ENCODE measurements around the gene CEP126. TPM values are rescaled to one million over a fixed set of nuclear protein-coding genes. Genes with fewer than 3 reads are reported as not detected.
"Not testable (repeated sequence)": the region's sequence is repeated elsewhere in the genome, so short reads cannot be mapped to it uniquely, and the experiment has no call there.

Gene CEP126
- total RNA-seq, 1 donor from 2014 or later: 2.1 TPM

DNA sequence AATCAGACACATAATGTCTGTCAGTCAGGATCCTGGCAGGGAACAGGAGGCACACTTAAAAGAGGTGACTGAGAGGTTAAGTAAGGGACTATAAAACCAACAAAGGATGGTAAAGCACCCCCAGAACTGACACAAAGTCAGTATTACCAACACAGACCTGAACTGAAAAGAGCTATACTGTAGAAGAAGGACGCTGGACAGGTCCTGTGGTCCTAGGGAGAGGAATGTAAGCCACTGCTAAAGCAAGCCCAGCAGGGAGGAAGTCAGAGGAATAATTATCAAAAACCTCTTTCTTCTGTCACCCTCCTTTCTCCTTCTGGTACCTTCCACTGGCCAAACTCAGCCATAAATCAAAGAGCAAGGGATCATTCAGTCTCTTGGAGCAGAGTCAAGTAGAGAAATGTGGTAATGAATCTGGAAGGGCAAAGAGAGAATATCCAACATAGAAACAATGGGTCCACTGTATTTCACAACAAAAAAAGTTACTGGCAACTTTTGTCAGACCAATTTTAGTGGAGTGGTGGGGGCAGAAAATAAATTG lies 34.9 kb downstream of the CEP126 start:
- no peak overlapping the region for H3K27ac Mint-ChIP-seq
- no peaks in the 10 kb centered on the region for H3K27me3 Mint-ChIP-seq
- peaks cover 1% of the 10 kb centered on the region for H3K4me1 Mint-ChIP-seq (ENCODE audit: low read depth)
- no peaks in the 10 kb centered on the region for H3K36me3 Mint-ChIP-seq (ENCODE audit: insufficient read depth)
- no peaks in the 10 kb centered on the region for H3K9me3 Mint-ChIP-seq (ENCODE audit: low read depth)
- DNase-seq (ENCODE audit: low spot score, unreplicated experiment): no peak
- TF ChIP-seq, protein P1, sequence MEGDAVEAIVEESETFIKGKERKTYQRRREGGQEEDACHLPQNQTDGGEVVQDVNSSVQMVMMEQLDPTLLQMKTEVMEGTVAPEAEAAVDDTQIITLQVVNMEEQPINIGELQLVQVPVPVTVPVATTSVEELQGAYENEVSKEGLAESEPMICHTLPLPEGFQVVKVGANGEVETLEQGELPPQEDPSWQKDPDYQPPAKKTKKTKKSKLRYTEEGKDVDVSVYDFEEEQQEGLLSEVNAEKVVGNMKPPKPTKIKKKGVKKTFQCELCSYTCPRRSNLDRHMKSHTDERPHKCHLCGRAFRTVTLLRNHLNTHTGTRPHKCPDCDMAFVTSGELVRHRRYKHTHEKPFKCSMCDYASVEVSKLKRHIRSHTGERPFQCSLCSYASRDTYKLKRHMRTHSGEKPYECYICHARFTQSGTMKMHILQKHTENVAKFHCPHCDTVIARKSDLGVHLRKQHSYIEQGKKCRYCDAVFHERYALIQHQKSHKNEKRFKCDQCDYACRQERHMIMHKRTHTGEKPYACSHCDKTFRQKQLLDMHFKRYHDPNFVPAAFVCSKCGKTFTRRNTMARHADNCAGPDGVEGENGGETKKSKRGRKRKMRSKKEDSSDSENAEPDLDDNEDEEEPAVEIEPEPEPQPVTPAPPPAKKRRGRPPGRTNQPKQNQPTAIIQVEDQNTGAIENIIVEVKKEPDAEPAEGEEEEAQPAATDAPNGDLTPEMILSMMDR (IDR thresholded peaks at IDR 0.05; ENCODE audit: unreplicated experiment): no peak
- no peak overlapping the region for H3K4me3 Mint-ChIP-seq (ENCODE audit: low read depth)

GRCh38 chr11:101955278-101955677 lies 40.5 kb downstream of the CEP126 start:
- no peaks in the 10 kb centered on the region for H3K4me1 Mint-ChIP-seq (ENCODE audit: low read depth)
- no peaks in the 10 kb centered on the region for H3K27me3 Mint-ChIP-seq
- no peak overlapping the region for H3K4me3 Mint-ChIP-seq (ENCODE audit: low read depth)
- H3K27ac Mint-ChIP-seq: no peak overlapping the region
- H3K9me3 Mint-ChIP-seq (ENCODE audit: low read depth): no peaks in the 10 kb centered on the region
- TF ChIP-seq, protein P1 (IDR thresholded peaks at IDR 0.05; ENCODE audit: unreplicated experiment): no peak
- DNase-seq (ENCODE audit: low spot score, unreplicated experiment): no peak
- no peaks in the 10 kb centered on the region for H3K36me3 Mint-ChIP-seq (ENCODE audit: insufficient read depth)

- Mint-ChIP-seq H3K27ac (no peak overlapping the region), H3K4me1 (ENCODE audit: low read depth) (no peaks in the 10 kb centered on the region)
- DNase-seq (ENCODE audit: low spot score, unreplicated experiment): no peak
These were observed 40.9 kb downstream of the CEP126 start for GRCh38 chr11:101955701-101956100.

DNA sequence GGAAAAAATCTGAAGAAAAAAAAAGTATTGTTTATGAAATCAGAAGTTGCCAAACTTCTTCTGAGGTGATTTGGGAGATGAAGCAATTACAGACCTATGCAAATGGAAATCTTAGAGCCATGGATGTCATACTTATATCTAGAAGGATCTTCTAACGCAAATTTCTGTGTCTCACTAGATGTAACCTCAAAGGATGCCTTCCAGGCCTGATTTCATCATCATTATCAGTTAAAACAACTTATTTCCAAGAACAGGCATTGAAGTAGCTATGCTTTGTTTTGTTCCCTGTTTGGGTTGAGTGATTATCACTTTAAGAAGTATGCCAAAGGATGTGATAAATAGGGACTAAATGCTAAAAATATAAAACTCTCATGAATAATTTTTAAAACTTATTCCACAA lies 45.4 kb downstream of the CEP126 start:
- peaks cover 18% of the 10 kb centered on the region for H3K4me1 Mint-ChIP-seq (ENCODE audit: low read depth)
- DNase-seq (ENCODE audit: low spot score, unreplicated experiment): no peak
- no peaks in the 10 kb centered on the region for H3K36me3 Mint-ChIP-seq (ENCODE audit: insufficient read depth)
- TF ChIP-seq, protein P1 (IDR thresholded peaks at IDR 0.05; ENCODE audit: unreplicated experiment): no peak
- H3K9me3 Mint-ChIP-seq (ENCODE audit: low read depth): no peaks in the 10 kb centered on the region
- no peaks in the 10 kb centered on the region for H3K27me3 Mint-ChIP-seq
- H3K27ac Mint-ChIP-seq: no peak overlapping the region
- no peak overlapping the region for H3K4me3 Mint-ChIP-seq (ENCODE audit: low read depth)

More at GRCh38 chr11:101955701-101956100, 40.9 kb downstream of the CEP126 start:
- TF ChIP-seq, protein P1 (IDR thresholded peaks at IDR 0.05; ENCODE audit: unreplicated experiment): no peak
- H3K27me3 Mint-ChIP-seq: no peaks in the 10 kb centered on the region
- no peak overlapping the region for H3K4me3 Mint-ChIP-seq (ENCODE audit: low read depth)
- no peaks in the 10 kb centered on the region for H3K36me3 Mint-ChIP-seq (ENCODE audit: insufficient read depth)
- no peaks in the 10 kb centered on the region for H3K9me3 Mint-ChIP-seq (ENCODE audit: low read depth)

DNA sequence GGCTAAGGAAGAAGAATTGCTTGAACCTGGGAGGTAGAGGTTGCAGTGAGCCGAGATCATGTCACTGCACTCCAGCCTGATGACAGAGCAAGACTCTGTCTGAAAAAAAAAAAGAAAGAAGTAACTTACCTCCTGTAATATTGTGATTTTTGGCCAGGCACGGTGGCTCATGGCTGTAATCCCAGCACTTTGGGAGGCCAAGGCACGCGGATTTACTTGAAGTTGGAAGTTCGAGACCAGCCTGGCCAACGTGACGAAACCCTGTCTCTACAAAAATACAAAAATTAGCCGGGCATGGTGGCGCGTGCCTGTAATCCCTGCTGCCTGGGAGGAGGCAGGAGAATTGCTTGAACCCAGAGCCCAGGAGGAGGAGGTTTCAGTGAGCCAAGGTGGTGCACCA lies 49.4 kb downstream of the CEP126 start:
- H3K27me3 Mint-ChIP-seq; H3K9me3 Mint-ChIP-seq (ENCODE audit: low read depth); H3K36me3 Mint-ChIP-seq (ENCODE audit: insufficient read depth); H3K4me3 Mint-ChIP-seq (ENCODE audit: low read depth); DNase-seq (ENCODE audit: low spot score, unreplicated experiment); H3K27ac Mint-ChIP-seq: not testable (repeated sequence)
- H3K4me1 Mint-ChIP-seq (ENCODE audit: low read depth): peaks cover 18% of the 10 kb centered on the region

DNA sequence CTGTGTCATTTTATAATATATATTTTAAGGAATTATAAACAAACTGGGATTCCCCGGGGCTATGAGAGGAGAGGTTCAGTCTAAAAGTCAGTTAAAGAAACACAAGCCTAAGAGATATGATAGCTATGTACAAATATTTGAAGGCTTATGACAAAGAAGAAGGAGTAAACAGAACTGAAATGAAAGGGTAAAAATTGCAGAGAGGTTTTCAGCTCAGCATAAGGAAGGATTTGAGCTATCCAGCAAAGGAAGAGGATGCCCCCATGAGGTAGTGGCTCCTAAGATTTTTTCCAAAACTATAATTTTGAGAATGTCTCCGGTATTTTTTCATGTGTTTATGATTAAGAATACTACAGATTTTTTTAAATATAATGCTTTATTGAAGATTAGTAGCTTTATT lies 59.4 kb downstream of the CEP126 start:
- Mint-ChIP-seq H3K27ac (no peak overlapping the region), H3K9me3 (ENCODE audit: low read depth) (peaks cover 4% of the 10 kb centered on the region), H3K4me1 (ENCODE audit: low read depth) (peaks cover 12% of the 10 kb centered on the region), H3K36me3 (ENCODE audit: insufficient read depth) (no peaks in the 10 kb centered on the region), H3K27me3 (no peaks in the 10 kb centered on the region), H3K4me3 (ENCODE audit: low read depth) (no peak overlapping the region)
- no peak for DNase-seq (ENCODE audit: low spot score, unreplicated experiment)
- TF ChIP-seq, protein P1 (IDR thresholded peaks at IDR 0.05; ENCODE audit: unreplicated experiment): no peak
